ENCODE results near the gene NAGPA. TPM values are rescaled to one million over a fixed set of nuclear protein-coding genes. Genes with fewer than 3 reads are reported as not detected.

Gene NAGPA
- total RNA-seq, 1 experiment from 2014 or later, result 11.7 TPM

GRCh38 chr16:4982056-4982867 lies 51.5 kb downstream of the NAGPA start:
- no peak overlapping the region for H3K27ac ChIP-seq (ENCODE audit: low read depth, low read length, poor library complexity, severe bottlenecking)
- no peak for DNase-seq (ENCODE audit: low spot score)
- TF ChIP-seq EZH2 (IDR thresholded peaks at IDR 0.05; ENCODE audit: borderline replicate concordance, low read depth, low read length, poor library complexity, severe bottlenecking) (no peak), CTCF (conservative IDR thresholded peaks at IDR 0.05; ENCODE audit: low read depth, low read length) (no peak)
- ChIA-PET CTCF (no interaction called here), POLR2A (ENCODE audit: low non-redundant PET) (no interaction called here)
- no peaks in the 10 kb centered on the region for H3K9me3 ChIP-seq (ENCODE audit: low read depth, low read length, poor library complexity, severe bottlenecking)
- no peak overlapping the region for H3K4me3 ChIP-seq (ENCODE audit: low read depth, low read length, poor library complexity, severe bottlenecking)
- H3K4me1 ChIP-seq (ENCODE audit: insufficient read depth, low read length, poor library complexity, severe bottlenecking), result no peaks in the 10 kb centered on the region
- H3K36me3 ChIP-seq (ENCODE audit: insufficient read depth, low read length, poor library complexity, severe bottlenecking), result no peaks in the 10 kb centered on the region
- BruUV-seq (replicated peaks), result no TSS peak
- intact Hi-C loops (cut with micrococcal nuclease; ENCODE audit: unreplicated experiment), result no loop called here
- peaks cover 16% of the 10 kb centered on the region for H3K27me3 ChIP-seq (replicated peaks; ENCODE audit: insufficient read depth, low read depth, low read length, poor library complexity)

GRCh38 chr16:4981473-4981872 lies 52.3 kb downstream of the NAGPA start:
- H3K27me3 ChIP-seq (replicated peaks; ENCODE audit: insufficient read depth, low read depth, low read length, poor library complexity), result peaks cover 8% of the 10 kb centered on the region
- H3K27ac ChIP-seq (ENCODE audit: low read depth, low read length, poor library complexity, severe bottlenecking), result no peak overlapping the region
- DNase-seq (ENCODE audit: low spot score), result no peak
- POLR2A ChIA-PET (ENCODE audit: low non-redundant PET), result no interaction called here
- TF ChIP-seq CTCF (conservative IDR thresholded peaks at IDR 0.05; ENCODE audit: low read depth, low read length) (no peak), EZH2 (IDR thresholded peaks at IDR 0.05; ENCODE audit: borderline replicate concordance, low read depth, low read length, poor library complexity, severe bottlenecking) (no peak)
- CTCF ChIA-PET, result no interaction called here
- intact Hi-C loops (cut with micrococcal nuclease; ENCODE audit: unreplicated experiment), result no loop called here
- H3K4me3 ChIP-seq (ENCODE audit: low read depth, low read length, poor library complexity, severe bottlenecking), result no peak overlapping the region
- no peaks in the 10 kb centered on the region for H3K9me3 ChIP-seq (ENCODE audit: low read depth, low read length, poor library complexity, severe bottlenecking)
- no peaks in the 10 kb centered on the region for H3K4me1 ChIP-seq (ENCODE audit: insufficient read depth, low read length, poor library complexity, severe bottlenecking)
- no TSS peak for BruUV-seq (replicated peaks)
- no peaks in the 10 kb centered on the region for H3K36me3 ChIP-seq (ENCODE audit: insufficient read depth, low read length, poor library complexity, severe bottlenecking)

- no peak for DNase-seq (ENCODE audit: low spot score)
- no peaks in the 10 kb centered on the region for H3K4me1 ChIP-seq (ENCODE audit: insufficient read depth, low read length, poor library complexity, severe bottlenecking)
- ChIA-PET CTCF (no interaction called here), POLR2A (ENCODE audit: low non-redundant PET) (no interaction called here)
- intact Hi-C loops (cut with micrococcal nuclease; ENCODE audit: unreplicated experiment), result no loop called here
- TF ChIP-seq EZH2 (IDR thresholded peaks at IDR 0.05; ENCODE audit: borderline replicate concordance, low read depth, low read length, poor library complexity, severe bottlenecking) (no peak), CTCF (conservative IDR thresholded peaks at IDR 0.05; ENCODE audit: low read depth, low read length) (no peak)
- H3K4me3 ChIP-seq (ENCODE audit: low read depth, low read length, poor library complexity, severe bottlenecking), result no peak overlapping the region
- no peaks in the 10 kb centered on the region for H3K9me3 ChIP-seq (ENCODE audit: low read depth, low read length, poor library complexity, severe bottlenecking)
- BruUV-seq (replicated peaks), result no TSS peak
- no peaks in the 10 kb centered on the region for H3K27me3 ChIP-seq (replicated peaks; ENCODE audit: insufficient read depth, low read depth, low read length, poor library complexity)
- H3K27ac ChIP-seq (ENCODE audit: low read depth, low read length, poor library complexity, severe bottlenecking), result no peak overlapping the region
- H3K36me3 ChIP-seq (ENCODE audit: insufficient read depth, low read length, poor library complexity, severe bottlenecking), result no peaks in the 10 kb centered on the region
Observed at GRCh38 chr16:4980691-4981090, 53.0 kb downstream of the NAGPA start.
